Panc1 (cell line): Measurements from ENCODE around the gene P2RX4. TPM values are rescaled to one million over a fixed set of nuclear protein-coding genes. Genes with fewer than 3 reads are reported as not detected.

Experiments
- ATAC-seq: fragments of 200-7000 bp; cut with Tn5 transposase; 2 replicates; pipeline ENCODE4 v1.9.1; 2020; ENCODE audit warnings: mild to moderate bottlenecking, moderate library complexity
- BruUV-seq: library from RNA; stranded (reverse); fragments of 400-500 nt; replicated peaks from 2 replicates; lab custom pipeline; 2021; lab: Mats Ljungman, UMichigan
- CTCF ChIA-PET: fragments of 300-600 bp; sonication (Branson Sonifier 250); formaldehyde crosslinking; loops from one replicate; lab custom pipeline; 2022; ENCODE audit warnings: antibody characterized with exemption; lab: Charles Lee
- POLR2A ChIA-PET: fragments of 300-600 bp; sonication (Branson Sonifier 250); formaldehyde crosslinking; loops from one replicate; lab custom pipeline; 2022; ENCODE audit warnings: antibody characterized with exemption; lab: Charles Lee
- DNase-seq: peaks from one replicate; pipeline ENCODE4 v3.0.0-alpha.2; 2010; ENCODE audit warnings: low read depth, low spot score
- H3K27ac ChIP-seq: 2 replicates; pipeline ENCODE4 v1.5.1; 2011; ENCODE audit warnings: mild to moderate bottlenecking, low read length, inconsistent platforms
- H3K27me3 ChIP-seq: fragments of 200-500 bp; sonication (Bioruptor generic); 2 replicates; pipeline ENCODE4 v1.6.0; 2014; ENCODE audit warnings: low read length, inconsistent platforms; ENCODE audit not compliant: control insufficient read depth, insufficient read depth
- H3K36me3 ChIP-seq: fragments of 200-500 bp; sonication (Bioruptor generic); 2 replicates; pipeline ENCODE4 v1.5.1; 2014; ENCODE audit warnings: inconsistent platforms, mild to moderate bottlenecking, low read length, moderate library complexity; ENCODE audit not compliant: control insufficient read depth, insufficient read depth
- H3K4me1 ChIP-seq: 2 replicates; pipeline ENCODE4 v1.5.1; 2011; ENCODE audit warnings: inconsistent platforms, mild to moderate bottlenecking, low read length, moderate library complexity; ENCODE audit not compliant: control insufficient read depth, insufficient read depth
- H3K4me3 ChIP-seq, 2 experiments: 2 replicates each; pipeline ENCODE4 v1.5.1; 2011 to 2012; ENCODE audit warnings: low read depth in 2 of 2, low read length in 2 of 2, mild to moderate bottlenecking in 2 of 2, inconsistent platforms in 1 of 2, moderate library complexity in 1 of 2
- H3K9me3 ChIP-seq: fragments of 200-500 bp; sonication (Bioruptor generic); 2 replicates; pipeline ENCODE4 v1.5.1; 2014; ENCODE audit warnings: low read depth, mild to moderate bottlenecking, inconsistent platforms, low read length, moderate library complexity; ENCODE audit not compliant: control insufficient read depth, insufficient read depth
- POLR2AphosphoS5 ChIP-seq: IDR thresholded peaks from 2 replicates; pipeline ENCODE4 v1.6.1; 2012; ENCODE audit warnings: mild to moderate bottlenecking, low read depth, low read length, moderate library complexity
- SIN3A ChIP-seq: IDR thresholded peaks from 2 replicates; pipeline ENCODE4 v1.6.1; 2012; ENCODE audit warnings: low read depth, mild to moderate bottlenecking, low read length, moderate library complexity, borderline replicate concordance; ENCODE audit not compliant: insufficient read depth
- TCF7L2 ChIP-seq: IDR thresholded peaks from 2 replicates; pipeline ENCODE4 v1.6.1; 2011; ENCODE audit warnings: mild to moderate bottlenecking, low read depth, low read length, inconsistent platforms
- in situ Hi-C: cut with HindIII; loops from 2 replicates; pipeline ENCODE4 v1.10.0; 2016; ENCODE audit warnings: low sequenced_read_pairs, low pct_unique_long_range_greater_than_20kb
- intact Hi-C: fragments of 100-400 bp; cut with micrococcal nuclease; formaldehyde crosslinking; loops from one replicate; pipeline ENCODE4 v1.10.0; 2022; ENCODE audit not compliant: unreplicated experiment
- total RNA-seq: library from RNA; stranded (reverse); gene quantifications from one replicate; pipeline ENCODE4 v1.2.1, GENCODE V29; 2021; ENCODE audit not compliant: unreplicated experiment
- TF ChIP-seq, protein P1 (sequence below), 2 experiments: IDR thresholded peaks; 2 replicates each; pipeline ENCODE4 v1.6.1; 2011 to 2012; ENCODE audit warnings: low read depth in 2 of 2, control low read depth in 1 of 2, low read length in 1 of 2, mild to moderate bottlenecking in 1 of 2, moderate library complexity in 1 of 2; ENCODE audit not compliant: insufficient read depth in 1 of 2
- TF ChIP-seq, protein P2 (sequence below): fragments of 450-650 bp; IDR thresholded peaks from 2 replicates; pipeline ENCODE4 v1.5.1; 2017; ENCODE audit warnings: mild to moderate bottlenecking

The P2RX4 gene
- total RNA-seq, 1 experiment from 2014 or later = 12.4 TPM

DNA sequence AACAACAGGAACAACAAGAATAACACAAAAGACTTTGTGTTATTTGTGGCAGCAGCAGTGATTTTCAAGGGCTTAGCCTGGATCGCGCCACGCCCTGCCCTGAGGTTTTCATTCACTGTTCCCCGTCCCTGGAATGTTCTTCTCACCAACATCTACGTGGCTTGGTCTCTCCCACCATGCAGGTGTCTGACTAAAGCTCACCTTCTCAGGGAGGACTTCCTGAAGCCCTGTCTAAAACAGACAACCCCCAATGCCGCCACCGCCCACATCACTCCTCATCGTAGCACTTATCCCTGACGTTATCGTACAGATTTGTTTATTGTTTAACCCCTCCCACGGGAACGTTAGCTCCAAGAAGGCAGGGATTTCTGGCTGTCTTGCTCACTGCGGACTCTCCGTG lies 40.4 kb downstream of the P2RX4 start:
- H3K36me3 ChIP-seq = peaks cover 4% of the 10 kb centered on the region; the same call in 1 of the 2 replicates
- H3K4me3 ChIP-seq = no peak overlapping the region
- intact Hi-C loops (no loop called here), in situ Hi-C loops (no loop called here)
- no TSS peak for BruUV-seq
- ChIA-PET CTCF (no interaction called here), POLR2A (no interaction called here)
- H3K27ac ChIP-seq = no peak overlapping the region
- H3K4me1 ChIP-seq = no peaks in the 10 kb centered on the region
- TF ChIP-seq TCF7L2 (no peak), SIN3A (no peak), POLR2AphosphoS5 (no peak)
- TF ChIP-seq, protein P1, sequence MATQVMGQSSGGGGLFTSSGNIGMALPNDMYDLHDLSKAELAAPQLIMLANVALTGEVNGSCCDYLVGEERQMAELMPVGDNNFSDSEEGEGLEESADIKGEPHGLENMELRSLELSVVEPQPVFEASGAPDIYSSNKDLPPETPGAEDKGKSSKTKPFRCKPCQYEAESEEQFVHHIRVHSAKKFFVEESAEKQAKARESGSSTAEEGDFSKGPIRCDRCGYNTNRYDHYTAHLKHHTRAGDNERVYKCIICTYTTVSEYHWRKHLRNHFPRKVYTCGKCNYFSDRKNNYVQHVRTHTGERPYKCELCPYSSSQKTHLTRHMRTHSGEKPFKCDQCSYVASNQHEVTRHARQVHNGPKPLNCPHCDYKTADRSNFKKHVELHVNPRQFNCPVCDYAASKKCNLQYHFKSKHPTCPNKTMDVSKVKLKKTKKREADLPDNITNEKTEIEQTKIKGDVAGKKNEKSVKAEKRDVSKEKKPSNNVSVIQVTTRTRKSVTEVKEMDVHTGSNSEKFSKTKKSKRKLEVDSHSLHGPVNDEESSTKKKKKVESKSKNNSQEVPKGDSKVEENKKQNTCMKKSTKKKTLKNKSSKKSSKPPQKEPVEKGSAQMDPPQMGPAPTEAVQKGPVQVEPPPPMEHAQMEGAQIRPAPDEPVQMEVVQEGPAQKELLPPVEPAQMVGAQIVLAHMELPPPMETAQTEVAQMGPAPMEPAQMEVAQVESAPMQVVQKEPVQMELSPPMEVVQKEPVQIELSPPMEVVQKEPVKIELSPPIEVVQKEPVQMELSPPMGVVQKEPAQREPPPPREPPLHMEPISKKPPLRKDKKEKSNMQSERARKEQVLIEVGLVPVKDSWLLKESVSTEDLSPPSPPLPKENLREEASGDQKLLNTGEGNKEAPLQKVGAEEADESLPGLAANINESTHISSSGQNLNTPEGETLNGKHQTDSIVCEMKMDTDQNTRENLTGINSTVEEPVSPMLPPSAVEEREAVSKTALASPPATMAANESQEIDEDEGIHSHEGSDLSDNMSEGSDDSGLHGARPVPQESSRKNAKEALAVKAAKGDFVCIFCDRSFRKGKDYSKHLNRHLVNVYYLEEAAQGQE (IDR thresholded peaks at IDR 0.05; ENCODE audit: insufficient read depth in 1 of 2, low read depth in 2 of 2, low read length in 1 of 2) = no peak
- TF ChIP-seq, protein P2, sequence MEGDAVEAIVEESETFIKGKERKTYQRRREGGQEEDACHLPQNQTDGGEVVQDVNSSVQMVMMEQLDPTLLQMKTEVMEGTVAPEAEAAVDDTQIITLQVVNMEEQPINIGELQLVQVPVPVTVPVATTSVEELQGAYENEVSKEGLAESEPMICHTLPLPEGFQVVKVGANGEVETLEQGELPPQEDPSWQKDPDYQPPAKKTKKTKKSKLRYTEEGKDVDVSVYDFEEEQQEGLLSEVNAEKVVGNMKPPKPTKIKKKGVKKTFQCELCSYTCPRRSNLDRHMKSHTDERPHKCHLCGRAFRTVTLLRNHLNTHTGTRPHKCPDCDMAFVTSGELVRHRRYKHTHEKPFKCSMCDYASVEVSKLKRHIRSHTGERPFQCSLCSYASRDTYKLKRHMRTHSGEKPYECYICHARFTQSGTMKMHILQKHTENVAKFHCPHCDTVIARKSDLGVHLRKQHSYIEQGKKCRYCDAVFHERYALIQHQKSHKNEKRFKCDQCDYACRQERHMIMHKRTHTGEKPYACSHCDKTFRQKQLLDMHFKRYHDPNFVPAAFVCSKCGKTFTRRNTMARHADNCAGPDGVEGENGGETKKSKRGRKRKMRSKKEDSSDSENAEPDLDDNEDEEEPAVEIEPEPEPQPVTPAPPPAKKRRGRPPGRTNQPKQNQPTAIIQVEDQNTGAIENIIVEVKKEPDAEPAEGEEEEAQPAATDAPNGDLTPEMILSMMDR = no peak
- no peak for ATAC-seq
- H3K9me3 ChIP-seq = no peaks in the 10 kb centered on the region
- no peak for DNase-seq
- H3K27me3 ChIP-seq = no peaks in the 10 kb centered on the region

DNA sequence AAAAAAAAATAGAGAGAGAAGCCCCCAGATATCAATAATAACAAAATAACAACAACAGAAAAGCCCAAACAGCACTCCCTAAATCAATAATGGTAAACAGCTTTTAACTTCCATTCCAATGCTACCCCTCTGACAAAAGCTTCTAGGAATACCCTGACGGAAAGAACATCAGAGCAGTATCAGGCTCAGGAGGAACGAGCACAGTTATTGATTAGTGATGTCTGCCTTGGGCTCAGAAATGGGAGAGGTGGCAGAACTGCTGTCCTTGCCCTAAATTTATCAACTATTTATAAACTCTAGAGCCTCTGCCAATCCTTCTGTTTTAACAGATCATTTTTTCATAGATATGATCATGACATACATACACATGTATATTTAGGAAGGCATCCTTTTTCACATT lies 41.9 kb downstream of the P2RX4 start:
- H3K4me3 ChIP-seq = no peak overlapping the region
- ATAC-seq (no peak), DNase-seq (no peak)
- BruUV-seq = no TSS peak
- H3K27me3 ChIP-seq = no peaks in the 10 kb centered on the region
- TF ChIP-seq, protein P1 (IDR thresholded peaks at IDR 0.05; ENCODE audit: insufficient read depth in 1 of 2, low read depth in 2 of 2, low read length in 1 of 2) = no peak
- no peak for TF ChIP-seq POLR2AphosphoS5
- TF ChIP-seq SIN3A = no peak
- TF ChIP-seq, protein P2 = no peak
- no peak for TF ChIP-seq TCF7L2
- no peaks in the 10 kb centered on the region for H3K4me1 ChIP-seq
- peaks cover 4% of the 10 kb centered on the region; the same call in 1 of the 2 replicates for H3K36me3 ChIP-seq
- ChIA-PET POLR2A (no interaction called here), CTCF (no interaction called here)
- in situ Hi-C loops = no loop called here
- no peaks in the 10 kb centered on the region for H3K9me3 ChIP-seq
- intact Hi-C loops = no loop called here
- H3K27ac ChIP-seq = no peak overlapping the region
